HG03066 (cell line): ENCODE results near the gene MYOG.

ENCODE experiments used
- ATAC-seq: cut with Tn5 transposase; IDR thresholded peaks from one replicate; pipeline ENCODE4 v1.9.1; 2021; ENCODE audit warnings: low read depth; ENCODE audit not compliant: unreplicated experiment

The MYOG gene

DNA sequence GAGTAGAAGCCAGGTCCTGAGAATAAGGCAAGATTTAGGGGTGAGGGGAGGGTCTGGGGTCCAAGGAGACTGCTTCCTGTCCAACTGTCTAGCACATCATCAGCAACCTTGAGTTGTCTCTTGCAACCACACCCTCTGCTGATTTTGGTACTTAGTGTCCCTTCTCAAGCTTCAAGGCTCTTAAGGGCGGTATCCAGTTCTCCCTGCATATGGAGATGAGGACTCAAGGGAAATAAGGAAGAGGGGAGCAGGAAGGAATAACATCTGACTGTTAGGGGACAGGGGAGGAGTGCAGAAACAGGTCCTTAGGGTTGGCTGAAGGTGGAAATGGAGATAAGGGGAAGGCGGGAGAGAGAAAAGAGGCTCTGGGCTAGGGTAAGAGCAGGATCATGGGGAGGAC lies 12.3 kb downstream of the MYOG start:
- no peak for ATAC-seq

GRCh38 chr1:203072911-203073310 lies 12.9 kb downstream of the MYOG start:
- no peak for ATAC-seq

- no peak for ATAC-seq
Observed at GRCh38 chr1:203072002-203072602, 13.7 kb downstream of the MYOG start.

- ATAC-seq: no peak
Observed at GRCh38 chr1:203069030-203069747, 16.6 kb downstream of the MYOG start.

GRCh38 chr1:203066965-203067364 lies 18.8 kb downstream of the MYOG start:
- ATAC-seq: no peak

DNA sequence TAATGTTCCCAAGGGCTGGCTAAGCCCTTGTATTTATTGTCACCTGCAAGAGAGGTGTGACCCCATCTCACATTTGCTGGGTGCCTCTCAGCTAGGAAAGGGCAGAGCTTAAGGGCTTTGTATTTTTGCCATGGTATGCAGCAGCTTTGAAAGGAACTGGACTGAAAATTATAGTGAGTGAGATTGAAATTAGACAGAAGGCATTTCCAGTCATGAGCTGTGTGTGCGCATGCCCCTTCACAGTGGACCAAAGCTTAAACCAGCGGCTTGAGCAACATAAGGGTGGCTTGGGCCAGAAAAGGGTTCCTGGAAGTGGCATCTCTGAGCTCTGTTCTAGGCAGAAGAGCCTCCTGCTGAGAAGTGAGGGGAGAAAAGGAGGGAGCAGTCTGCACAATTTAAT lies 19.8 kb downstream of the MYOG start:
- ATAC-seq: no peak

GRCh38 chr1:203065191-203065590 lies 20.6 kb downstream of the MYOG start:
- no peak for ATAC-seq

GRCh38 chr1:203063287-203063686 lies 22.5 kb downstream of the MYOG start:
- no peak for ATAC-seq

DNA sequence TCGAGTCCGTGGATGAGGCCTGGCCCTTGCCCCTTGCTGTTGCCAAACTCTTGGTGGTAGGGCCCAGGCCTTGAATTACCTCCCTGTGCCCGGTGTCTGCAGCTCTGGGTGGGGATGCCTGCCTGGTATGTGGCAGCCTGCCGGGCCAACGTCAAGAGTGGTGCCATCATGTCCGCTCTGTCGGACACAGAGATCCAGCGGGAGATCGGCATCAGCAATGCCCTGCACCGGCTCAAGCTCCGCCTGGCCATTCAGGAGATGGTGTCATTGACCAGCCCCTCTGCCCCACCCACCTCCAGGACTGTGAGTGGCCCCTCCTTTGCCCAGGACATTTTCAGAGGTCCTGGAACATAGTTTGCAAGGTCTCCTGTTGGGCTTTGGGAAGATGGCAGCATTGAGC lies 25.7 kb downstream of the MYOG start:
- no peak for ATAC-seq

- no peak for ATAC-seq
Observed at GRCh38 chr1:203059485-203059884, 26.3 kb downstream of the MYOG start.

DNA sequence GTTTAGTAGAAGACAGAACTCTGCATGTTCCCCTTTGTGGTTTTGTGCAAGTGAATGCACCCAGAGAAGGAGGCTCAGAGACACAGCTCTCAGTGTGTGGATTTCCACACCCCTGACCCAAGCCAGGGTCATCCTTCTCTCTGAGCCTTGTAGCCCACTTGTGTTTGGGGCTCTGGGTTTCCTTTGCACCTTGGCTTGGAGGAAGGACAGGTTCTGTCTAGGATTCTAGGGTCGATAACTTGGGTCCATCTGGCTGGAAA lies 27.2 kb downstream of the MYOG start:
- no peak for ATAC-seq

DNA sequence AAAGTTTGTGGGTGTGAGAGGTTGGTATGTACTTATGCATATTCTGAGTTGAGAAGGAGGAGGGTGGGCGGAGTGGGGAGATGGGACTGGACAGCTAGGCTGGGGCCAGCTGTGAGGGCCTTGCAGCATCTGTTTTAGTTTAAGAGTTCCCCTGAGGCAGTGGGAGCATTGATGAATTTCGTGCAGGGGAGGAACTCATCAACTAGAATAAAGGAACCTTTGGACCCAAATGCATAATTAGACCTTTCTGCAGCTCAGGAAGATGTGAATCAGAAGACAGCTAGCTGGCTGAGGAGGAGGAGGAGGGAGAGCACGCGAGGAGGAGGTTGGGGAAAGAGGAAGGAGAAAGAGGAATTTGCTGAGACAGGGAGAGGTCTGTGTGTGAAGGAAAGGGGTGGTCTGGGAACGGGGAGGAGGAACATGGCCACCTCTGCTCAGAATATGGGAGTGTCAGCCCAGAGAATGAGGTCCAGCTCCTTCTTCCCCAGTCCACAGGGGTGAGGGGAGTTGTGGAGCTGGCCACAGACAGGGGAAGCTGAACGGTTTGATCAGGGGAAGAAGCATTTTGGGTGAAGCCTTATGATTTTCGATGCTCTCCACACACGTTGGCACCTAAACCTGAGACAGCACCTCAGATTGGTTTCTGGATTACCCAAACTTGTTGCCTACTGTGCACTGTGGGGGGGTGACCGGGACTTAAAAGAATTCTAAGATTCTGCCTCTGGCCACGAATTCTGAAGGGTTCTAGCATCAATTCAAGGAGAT lies 27.7 kb downstream of the MYOG start:
- no peak for ATAC-seq

DNA sequence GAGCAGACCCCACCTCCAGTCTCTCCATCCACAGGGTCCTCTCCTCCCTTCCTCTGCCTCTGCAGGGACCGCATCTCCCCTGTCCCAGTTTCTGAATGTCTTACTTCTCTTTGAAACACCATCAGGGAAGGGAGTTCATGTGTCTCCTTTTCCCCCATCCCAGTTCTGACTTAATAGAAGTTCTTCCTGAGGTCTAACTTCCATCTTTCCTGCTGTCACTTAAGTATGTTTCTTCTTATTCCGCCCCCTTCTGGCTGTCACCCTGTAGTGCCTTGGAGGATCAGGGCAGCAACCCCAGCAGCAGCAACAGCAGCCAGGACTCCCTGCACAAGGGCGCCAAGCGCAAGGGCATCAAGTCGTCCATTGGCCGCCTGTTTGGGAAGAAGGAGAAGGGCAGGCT lies 29.3 kb downstream of the MYOG start:
- no peak for ATAC-seq

DNA sequence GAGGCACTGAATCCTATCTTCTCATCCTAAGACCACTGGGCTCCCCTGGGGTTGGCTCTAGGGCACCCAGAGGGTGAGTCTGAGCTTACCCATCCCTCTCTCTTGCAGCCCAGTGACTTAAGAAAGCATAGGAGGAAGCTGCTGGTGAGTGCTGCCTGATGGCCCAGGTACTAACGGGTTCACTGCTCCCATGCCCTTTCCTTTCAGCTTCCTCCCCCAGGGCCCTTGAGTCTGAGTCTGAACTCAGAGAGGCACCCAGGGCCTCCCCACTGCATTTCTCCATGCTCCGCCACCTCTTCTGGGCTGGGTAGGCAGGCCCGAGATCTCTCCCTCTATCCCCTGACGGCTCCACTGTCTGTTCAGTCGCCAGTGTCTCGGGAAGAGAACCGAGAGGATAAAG lies 29.8 kb downstream of the MYOG start:
- ATAC-seq: no peak

DNA sequence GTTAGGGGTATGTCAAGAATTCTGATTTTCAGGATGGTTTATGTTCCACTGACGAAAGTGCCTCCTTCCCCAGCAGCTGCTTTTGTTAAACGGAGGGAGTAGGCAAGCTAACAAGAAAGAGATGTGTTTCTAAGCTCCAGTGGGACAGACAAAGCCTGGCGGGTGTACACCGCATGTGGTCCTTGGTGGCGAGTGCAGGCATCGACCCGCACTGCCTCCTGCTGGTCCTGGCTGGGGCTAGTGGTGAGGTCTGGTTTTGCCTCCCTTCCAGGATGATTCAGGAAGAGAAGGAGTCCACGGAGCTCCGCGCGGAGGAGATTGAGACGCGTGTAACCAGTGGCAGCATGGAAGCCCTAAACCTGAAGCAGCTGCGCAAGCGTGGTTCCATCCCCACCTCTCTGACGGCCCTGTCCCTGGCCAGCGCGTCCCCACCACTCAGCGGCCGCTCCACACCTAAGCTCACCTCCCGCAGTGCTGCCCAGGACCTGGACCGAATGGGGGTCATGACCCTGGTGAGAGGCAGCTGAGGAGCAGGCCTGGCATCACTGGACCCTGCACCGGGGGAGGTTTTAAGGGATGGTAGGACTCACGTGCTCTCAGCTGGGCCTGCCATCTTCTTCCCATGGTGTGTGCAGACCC lies 30.5 kb downstream of the MYOG start:
- ATAC-seq: no peak

- ATAC-seq: no peak
Observed at GRCh38 chr1:203054642-203055041, 31.2 kb downstream of the MYOG start.

DNA sequence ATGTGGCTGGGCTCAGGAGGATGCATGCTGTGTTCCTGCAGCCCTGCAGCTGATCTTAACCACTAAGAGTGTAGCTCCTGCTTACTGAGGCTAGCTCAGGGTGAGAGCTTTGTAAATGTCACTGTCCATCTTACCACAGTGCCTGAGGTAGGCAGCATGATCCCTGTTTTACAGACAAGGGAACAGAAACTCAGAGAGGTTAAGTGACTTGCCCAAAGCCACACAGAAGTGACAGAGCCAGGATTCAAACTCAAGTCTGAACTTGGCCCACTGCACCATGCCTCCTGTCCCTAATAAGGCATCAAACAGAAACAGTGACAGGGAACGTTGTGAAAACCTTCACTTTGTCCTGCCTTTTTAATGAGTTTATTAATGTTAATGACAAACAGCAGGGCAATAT lies 31.6 kb downstream of the MYOG start:
- ATAC-seq: no peak

DNA sequence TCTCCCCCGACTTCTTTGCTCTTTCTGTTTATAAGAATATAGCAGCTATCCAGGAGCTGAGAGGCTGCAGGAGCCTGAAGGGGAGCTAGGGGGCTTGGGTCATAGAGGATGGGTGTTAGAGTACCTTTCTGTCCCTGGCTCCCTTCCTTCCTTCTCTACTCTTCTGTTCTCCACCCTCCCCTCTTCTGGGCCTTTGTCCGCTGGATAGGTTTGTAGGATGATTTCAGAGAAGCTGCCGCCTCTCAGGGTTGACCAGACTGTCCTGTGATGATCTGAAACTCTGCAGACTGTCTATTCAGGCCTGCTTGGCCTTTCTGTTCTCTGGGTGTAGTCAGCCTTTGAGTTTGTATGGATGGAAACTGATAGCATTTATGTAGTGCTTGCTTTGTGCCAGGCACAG lies 33.2 kb downstream of the MYOG start:
- no peak for ATAC-seq

DNA sequence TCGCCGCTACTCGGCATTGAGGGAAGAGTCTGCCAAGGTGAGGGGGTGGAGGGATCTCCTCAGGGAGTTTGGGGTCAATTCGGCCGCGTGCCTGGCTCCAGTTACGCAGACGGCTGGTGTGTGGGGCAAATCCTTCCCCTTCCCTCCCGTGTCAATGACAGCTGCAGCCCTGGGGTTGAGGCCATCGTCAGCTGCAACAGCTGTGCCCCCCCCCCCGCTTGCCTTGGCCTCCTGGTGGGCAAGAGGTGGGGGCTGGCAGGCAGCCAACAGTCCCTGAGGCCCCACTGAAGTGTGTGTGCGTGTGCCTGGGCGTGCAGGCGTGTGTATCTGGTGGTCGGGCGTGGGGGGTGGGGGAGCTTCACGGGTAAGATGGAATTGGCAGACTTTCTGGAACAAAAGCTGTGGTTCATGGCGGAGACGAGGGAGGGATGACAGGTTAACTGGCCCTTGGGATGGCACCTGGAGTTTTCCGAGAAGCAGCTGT lies 33.9 kb downstream of the MYOG start:
- ATAC-seq: no peak

GRCh38 chr1:203050826-203051225 lies 35.0 kb downstream of the MYOG start:
- ATAC-seq: no peak

GRCh38 chr1:203049576-203050180 lies 36.1 kb downstream of the MYOG start:
- no peak for ATAC-seq
